Nucleus accumbens (tissue), 56 donors: ENCODE results near the gene NPLOC4.
A peak's percentile ranks its signal among the peaks of the same experiment; 100 is the strongest.

Experiments used
- DNase-seq, 56 donors: peaks; one replicate each; lab custom pipeline; 2025; lab: John Stamatoyannopoulos, UW

The NPLOC4 gene

DNA sequence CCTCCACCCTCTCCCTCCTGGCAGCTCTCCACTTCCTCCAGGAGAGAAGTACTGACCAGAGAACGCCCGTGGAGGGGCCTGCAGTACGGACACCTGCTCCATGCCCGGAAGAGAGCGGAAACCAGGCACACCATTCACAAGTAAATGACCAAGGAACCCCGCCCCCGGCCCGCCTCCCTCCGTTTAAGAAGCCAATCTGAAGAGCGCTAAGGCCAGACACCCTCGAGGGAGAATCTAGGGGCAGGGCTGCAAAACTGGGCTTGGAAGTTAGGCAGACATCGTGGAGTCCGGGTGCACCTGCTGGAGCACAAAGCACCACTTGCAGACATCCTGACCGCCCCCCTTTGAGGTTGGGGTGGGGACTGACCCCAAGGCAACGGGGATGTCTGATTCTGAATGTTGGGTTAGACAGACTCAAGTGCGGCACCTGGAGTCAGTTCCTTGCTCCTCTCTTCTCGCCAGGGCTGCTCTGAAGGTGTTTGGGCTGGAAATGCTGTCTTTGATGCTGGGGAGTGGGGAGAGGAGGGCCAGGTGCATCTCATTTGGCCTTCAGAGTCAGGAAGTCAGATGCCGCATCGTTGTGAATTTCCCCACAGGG, 83.8 kb downstream of the NPLOC4 start:
- DNase-seq: peak in 40 of 56 donors; percentile 22 to 76 (median 54)

DNA sequence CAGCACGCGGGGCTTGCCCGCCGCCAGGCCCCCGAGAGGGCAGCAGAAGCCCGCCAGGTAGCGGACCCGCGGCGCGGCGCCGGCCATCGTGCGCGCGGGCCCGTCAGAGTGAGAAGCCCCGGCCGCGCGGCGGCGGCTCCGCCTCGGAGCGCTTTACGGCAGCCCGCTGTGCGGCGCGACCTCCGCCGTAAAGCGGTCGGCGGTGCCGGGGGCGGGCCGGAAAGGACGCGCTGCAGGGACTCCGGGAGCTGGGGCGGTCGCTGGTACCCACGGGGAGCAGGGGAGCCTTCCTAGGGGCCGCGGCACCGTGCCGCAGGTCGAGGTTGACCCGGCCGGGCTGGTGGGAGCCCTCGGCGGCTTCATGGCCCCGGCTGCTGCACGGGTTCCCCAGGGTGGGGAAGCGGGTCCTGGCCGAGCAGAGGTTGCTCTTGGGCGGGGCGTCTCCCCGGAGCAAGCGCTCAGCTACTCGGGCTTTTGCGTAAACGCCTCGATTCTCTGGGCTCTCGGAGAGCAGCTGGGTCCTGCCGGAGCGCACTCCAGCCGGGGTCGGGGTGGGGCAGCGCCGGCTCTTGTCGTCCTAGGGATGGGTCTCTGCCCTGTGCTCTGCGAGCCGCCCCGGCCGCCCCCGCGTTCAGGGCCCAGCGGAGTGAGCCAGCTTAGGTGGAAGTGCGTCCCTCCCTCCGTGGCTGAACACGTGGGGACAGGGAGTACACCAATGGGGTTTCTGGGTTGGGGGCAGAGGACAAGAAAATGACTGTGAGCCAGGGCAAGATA, 84.5 kb downstream of the NPLOC4 start, which contains the start of gene FAAP100:
TSS of gene FAAP100 (minus strand) at position 110 of the 774 bp plus-strand sequence. CDS start at position 87, 23 bp downstream.
- peak in 52 of 56 donors; percentile 23 to 88 (median 66) for DNase-seq

DNA sequence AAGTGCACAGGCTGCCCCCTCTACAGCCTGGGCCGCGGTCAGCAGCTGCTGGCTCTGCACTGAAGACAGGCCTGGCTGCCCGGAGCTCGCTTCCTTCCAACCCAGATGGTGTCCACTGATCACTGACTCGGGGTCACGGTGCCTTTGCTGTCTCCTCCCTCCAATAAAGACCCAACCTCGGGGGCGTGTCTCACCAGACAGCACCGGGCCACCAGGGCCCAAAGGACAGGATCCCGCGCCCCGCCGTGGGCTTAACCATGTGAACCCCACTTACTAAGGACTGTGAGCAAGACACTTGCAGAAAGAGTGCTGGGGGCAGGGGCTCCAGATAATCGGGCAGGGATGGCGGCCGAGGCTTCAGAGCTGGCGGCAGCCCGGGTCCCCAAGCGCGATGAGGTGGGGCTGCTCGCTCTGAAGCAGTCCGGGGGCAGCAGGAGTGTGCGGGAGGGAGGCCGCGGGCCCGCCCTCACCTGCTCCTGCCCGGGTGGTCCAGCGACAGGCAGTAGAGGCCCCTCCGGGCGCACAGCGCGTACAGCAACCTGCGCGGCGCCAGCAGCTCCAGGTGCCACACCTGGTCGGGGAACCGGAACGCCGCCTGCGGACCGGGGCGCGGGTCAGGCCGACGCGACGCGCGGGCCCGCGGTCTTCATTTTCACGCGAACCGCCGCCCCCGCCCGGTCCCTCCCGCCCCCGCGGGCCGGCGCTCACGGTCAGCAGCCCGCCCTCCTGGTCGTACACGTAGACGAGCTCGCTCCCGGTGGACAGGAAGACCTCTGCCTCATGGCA, 85.3 kb downstream of the NPLOC4 start:
- peak in 2 of 56 donors; percentile 43 to 57 for DNase-seq

DNA sequence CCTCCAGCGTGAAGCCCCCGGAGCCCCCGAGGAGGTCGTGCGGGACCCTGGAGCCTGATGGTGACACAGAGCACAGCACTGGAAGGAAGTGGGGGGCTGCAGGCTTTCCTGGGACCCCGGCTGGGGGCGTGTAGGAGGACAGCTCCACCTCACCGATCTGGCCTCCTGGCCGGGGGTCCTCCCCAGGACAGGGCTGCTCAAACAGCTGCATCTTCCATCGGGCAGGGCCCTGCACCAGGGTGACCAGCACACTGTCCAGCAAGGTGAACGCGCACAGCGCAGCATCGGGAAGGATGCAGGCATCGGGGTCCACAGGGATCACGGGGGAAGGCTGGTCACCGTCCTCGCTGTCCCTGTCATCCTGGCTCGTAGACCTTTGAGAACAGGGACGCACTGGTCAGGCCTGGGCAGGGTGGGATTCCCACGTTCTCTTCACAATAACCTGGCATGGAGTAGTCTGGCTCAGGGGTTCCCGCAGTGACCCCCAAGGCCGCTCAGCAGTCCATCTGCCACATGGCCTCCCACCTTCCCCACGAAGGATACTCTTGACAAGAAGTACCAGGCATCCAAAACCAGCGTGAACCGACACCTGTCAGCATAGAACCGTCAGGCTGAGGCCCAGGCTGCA, 86.0 kb downstream of the NPLOC4 start:
- DNase-seq: no peak

DNA sequence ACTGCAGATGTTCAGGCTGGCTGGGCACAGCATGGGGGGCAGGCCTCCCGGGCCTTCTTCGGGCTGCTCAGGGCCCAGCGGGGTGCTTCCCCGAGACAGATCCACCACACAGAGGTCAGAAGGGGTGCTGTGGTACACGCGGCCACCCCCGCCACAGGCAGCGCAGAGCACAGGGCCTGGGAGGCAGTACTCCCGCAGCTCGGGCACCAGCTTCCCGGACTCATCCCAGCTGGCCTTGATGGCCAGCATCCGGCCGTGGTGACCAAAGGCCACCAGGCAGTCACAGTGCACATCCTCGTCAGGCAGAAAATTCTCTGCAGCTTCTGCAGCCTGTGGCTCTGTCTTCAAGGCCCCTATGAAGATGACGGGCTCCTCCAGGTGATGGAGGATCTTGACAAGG, 86.6 kb downstream of the NPLOC4 start:
- DNase-seq: no peak

DNA sequence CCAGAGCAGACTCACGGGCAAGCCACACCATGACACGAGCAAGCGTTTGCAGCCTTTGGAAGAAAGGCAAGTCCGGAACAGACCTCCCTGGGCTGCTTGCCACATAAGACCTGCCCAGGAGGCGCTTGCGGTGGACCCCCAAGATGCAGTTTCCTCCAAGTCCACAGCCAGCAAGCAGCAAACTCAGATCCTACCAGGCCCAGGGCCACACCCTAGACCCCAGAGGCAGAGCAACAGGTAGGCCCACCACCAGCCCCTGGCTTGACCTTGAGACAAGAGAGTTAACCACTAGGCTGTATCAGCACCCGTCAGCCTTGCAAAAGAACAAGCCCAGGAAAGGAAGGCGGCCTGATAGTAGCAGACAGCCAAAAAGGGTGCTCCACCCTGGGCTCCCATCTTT, 87.1 kb downstream of the NPLOC4 start:
- DNase-seq: no peak

DNA sequence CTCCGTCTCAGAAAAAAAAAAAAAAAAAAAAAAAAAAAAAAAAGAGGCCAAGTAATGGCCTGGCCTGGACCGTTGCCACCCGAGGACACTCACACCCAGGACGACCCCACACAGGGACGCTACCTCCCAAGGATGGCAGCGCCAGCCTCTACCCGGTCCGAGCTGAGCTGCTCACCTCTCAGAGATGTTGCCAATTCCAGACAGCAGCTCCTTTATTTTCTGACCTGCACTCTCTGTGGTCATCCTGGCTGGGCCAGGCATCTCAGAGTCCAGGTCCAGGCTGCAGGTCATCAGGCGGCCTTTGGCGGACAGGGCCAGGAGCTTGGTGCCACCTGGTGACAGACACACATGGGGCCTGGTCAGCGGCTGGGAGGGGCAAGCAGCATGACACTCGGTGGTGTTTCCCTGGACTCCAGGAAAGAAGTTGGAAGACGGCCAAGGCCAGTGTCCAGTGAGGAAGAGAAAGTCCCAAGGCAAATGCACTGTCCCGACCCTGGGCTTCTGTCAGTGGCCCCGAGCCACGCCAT, 87.8 kb downstream of the NPLOC4 start:
- no peak for DNase-seq

DNA sequence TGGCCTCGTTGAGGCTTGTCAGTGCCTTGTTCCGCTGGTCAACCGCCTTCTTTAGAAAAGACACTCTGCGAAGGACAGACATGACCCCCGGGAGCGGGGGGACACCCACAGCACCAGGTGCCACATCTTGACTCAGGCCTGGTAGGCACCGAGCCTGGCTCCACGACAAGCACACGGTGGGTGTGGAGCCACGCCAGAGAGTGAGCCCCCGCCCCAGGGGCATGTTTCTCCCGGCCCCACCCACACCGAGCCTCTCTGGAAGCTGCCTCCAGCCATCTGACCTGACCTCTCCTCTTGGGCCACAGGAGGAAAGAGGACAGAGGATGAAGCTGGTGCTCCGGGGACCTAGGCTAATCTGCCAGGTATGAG, 89.3 kb downstream of the NPLOC4 start:
- DNase-seq: no peak

DNA sequence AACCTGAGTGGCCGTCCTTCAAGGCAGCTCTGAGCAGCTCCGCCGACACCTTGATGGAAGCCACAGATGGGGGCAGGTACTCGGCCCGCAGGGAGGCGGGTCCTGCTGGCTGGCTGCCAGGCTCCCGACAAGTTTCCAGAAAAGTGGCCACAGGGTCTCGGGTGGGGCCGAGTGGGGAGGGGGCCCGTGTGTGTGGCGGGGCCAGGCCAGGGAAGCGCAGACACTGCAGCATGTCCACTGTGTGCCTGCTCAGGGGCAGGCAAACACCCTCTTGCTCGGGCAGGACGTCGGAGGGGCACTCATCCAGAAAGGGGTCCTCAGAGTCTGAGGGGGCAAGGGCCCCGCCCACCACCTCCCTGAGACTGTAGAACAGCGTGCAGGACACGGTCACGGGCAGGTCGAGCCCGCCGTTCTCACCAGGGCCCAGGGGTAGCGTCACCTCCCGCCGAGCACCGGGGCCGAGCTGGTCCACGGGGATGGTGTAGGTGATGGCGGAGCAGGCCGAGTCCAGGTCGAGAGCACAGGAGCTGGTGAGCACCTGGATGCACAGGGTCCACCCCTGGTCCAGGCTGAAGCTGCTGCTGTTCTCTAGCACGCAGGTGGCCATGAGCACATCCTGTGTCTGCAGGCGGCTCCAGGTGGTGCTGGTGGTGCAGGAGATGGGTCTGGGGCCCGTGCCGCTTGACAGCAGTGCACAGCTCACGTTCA, 89.9 kb downstream of the NPLOC4 start:
- DNase-seq: no peak

DNA sequence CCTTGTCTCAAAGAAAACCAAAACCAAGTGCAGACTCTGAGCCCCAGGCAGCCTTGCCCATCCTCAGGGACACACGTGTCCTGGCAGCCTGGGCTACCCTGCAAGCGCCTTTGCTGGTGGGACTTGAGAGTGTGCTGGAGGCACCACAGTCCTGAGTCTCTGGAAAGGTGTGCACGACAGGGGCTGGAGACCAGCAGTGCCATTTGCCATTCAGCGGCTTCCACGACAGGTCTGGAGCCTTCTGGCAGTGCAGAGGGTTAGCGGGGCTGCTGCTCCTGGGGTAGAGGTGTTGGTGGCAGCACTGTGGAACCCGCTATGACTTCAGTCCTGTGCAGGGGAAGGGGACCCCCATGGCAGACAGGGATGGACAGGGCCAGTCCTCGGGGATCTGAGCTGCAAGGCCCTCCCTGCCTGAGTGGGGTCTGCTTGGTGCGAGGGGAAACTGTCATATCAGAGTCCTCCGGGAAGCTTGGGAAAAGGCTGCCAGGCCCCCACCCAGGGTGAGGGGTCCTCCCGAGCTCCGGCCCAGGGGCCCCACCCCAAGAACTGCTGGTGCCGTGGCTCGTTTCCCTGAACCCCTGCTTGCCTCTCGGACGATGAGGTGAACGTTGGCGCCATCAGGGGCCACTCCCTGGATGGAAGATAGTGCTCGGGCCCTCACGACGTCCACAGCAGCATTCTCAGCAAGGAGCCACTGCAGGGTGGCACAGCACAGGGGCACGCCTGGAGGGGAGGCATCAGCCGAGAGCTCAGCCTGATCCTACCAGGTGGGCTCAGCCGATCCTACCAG, 91.6 kb downstream of the NPLOC4 start:
- no peak for DNase-seq

DNA sequence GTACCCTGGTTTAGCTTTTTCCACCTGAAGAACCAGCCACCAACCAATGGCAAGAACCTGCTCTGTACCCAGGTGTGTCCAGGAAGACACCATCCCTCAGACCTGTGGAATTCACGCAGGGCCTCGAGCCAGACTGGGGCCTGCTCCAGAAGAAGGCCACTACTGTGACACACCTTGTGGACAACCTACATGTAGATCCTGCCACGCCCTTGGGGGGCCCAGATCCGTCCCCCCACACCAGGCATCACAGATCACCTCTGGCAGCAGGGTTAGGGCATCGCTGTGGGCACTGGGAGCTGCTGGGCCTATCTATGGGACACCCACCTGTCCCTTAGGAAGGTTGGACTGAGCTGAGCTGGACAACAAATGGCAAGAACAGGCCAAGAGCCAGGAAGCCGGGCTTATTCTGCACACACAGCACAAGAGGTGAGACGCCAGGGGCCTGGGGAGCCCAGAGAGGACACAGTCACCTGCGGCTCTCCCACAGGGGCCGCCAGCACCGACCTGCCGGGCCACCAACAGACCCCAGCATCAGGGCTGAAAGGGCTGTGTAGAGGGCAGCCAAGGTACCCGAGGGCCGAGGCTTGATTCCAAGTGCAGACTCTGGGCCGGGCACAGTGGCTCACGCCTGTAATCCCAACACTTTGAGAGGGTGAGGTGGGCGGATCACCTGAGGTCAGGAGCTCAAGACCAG, 92.5 kb downstream of the NPLOC4 start:
- DNase-seq: no peak

DNA sequence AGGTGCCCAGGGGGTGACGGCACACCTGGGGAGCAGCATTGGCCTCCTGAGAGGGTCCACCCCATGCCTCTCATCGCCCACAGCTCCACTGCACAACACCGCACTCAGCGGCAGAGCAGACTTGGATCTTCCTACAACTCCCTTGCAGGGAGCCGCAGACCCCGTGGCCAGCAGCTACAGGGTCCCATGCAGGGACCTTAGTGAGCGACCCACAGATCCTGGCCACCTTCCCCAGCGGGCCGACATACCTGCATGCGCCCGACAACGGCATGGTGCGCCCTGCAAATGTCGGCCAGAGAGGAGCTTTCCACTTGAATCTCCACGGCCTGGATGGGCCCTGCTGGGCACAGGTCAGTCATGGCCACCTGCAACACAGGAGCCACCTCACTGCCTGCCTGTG, 93.2 kb downstream of the NPLOC4 start:
- DNase-seq: no peak

DNA sequence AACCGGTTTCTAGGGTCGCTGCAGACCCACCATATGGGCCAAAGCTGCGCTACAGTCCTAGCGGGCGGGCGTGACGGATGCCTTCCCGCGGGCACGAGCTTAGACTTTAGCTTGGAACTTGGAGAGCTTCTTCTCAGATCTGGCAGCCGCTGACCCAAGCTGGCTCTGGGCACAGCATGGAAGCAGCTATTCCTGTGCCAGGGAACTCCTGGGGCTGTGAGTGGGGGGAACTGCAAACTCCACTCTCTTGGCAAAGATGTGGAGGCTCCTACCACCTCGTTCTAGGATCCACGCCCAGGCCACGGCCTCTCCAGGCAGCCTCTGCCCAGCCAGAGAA, 93.6 kb downstream of the NPLOC4 start:
- DNase-seq: no peak

DNA sequence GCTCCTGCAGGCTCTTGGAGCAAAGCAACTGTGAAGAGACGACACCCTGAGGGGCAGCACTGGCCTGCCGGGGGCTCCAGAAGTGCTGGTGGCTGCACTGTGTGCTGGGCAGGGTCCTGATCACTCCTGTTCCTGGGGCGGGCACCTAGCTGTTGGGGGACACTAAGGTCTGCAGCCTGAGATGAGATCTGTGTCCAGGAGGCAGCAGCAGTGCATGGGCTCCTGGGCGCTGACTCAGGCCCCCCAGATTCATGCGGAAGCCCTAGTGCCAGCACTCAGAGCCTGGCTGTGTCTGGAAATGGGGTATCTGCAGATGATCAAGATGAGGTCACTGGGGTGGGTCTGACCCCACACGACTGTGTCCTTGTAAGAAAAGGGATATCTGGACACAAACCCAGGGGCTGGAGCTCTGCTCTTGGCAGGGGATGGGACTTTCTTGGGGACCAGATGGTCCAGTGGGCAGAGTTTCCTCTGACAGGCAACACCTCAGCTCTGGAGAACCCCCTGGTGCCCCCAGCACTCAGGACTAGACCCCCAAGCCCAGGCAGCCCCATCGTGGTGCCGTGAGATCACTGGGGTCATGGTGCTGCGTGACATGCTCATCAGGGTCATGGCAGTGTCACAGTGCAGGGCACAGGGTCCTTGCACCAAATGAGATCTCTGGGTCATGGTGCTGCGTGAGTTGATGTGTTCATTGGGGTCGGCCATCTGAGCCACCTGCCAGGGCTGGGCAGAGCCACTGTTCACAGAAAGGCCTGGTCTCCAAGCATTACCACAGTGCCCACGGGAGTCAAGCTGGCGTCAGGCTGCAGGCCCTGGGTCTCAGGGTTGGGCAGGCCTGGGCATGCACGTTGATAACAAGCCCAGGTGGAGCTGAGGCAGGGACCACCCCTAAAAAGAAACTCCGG, 94.2 kb downstream of the NPLOC4 start:
- DNase-seq: no peak

DNA sequence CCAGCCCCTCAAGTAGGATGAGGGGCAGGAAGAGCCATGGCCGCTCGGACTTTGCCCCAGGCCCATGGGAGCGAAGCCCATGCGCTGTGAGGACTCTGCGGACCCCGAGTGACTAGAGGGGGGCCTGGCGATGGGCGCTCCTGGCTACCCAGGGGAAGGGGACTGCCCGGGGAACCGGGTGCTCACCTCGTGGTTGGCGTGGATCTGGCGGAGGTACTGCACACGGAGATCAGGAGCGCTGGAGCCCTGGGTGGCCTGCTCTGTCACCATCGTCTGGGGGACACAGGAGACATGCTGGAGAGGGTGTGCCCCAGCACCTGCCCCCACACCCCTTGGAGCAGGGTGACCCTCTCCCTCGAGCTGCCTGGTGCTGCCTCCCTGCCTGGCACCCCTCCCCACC, 95.8 kb downstream of the NPLOC4 start:
- DNase-seq: no peak

DNA sequence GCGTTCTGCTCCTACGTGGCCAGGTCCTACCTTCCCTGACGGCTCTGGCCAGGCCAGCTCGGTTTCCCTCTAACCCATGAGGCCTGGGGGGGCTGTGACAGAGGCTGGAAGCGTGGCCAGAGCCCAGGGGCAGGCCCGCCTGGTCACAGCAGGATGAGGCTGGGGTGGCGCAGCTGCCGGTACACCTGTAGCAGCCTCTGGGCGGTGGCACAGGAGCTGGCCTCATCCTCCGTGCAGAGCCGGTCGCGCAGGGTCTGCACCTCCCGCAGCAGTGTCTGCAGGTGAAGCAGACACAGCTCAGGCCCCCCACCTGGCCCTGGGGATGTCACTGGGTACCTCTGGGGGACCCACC, 96.3 kb downstream of the NPLOC4 start:
- no peak for DNase-seq

DNA sequence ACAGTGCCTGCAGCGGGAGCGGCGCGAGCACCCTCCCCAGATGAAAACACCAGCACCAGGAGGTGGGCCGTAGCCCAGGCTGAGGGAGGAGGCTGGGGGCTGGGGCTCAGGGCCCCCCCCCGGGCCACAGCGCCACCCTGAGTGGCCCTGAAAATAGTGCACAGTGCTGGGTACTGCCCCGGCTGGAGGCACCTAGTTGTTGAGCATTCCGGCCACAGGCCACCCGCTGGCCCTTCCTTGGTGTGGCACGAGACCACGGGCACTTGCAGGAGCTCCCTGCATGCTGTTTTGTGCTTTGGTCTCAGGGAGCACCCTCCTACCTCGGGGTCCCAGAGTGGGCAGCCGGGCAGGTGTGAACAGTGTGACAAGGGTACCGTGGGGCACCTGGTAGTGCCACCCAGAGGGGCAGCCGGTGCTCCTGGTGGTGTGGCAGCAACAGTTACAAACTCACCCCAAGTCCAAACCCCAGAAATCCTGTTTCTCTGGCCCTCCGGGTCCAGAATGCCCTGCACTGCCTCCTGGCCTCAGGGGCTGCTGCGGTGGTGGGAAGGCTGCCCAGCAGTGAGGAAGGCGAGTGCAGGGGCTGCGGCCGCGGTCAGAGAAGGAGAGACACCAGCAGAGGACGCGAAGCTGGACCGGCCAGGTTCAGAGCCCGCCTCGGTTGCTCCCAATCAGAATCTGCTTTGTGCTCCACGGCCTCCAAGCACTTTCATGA, 96.8 kb downstream of the NPLOC4 start:
- DNase-seq: no peak
